NCI-H1105 (cell line): ENCODE measurements around the gene DHRS1.

ENCODE experiments used
- DNase-seq: peaks from one replicate; lab custom pipeline; 2025; lab: John Stamatoyannopoulos, UW

The DHRS1 gene

GRCh38 chr14:24262821-24263733, 36.5 kb downstream of the DHRS1 start, which contains the start of gene TGM1:
TSS of gene TGM1 (minus strand) at chr14:24263177. CDS start at chr14:24262352, 825 bp downstream.
- no peak for DNase-seq

- DNase-seq = no peak
Measured at GRCh38 chr14:24261969-24262327, 37.6 kb downstream of the DHRS1 start.

- DNase-seq = no peak
Measured at GRCh38 chr14:24261256-24261968, 38.2 kb downstream of the DHRS1 start.

- no peak for DNase-seq
Measured at GRCh38 chr14:24260780-24261157, 38.8 kb downstream of the DHRS1 start.

- DNase-seq = no peak
Measured at GRCh38 chr14:24260026-24260779, 39.4 kb downstream of the DHRS1 start.

- DNase-seq = no peak
Measured at GRCh38 chr14:24259282-24260025, 40.1 kb downstream of the DHRS1 start.

GRCh38 chr14:24258548-24259265, 40.9 kb downstream of the DHRS1 start:
- DNase-seq = no peak

GRCh38 chr14:24258119-24258518, 41.5 kb downstream of the DHRS1 start:
- DNase-seq = no peak

GRCh38 chr14:24256960-24257359, 42.6 kb downstream of the DHRS1 start:
- no peak for DNase-seq

- no peak for DNase-seq
Measured at GRCh38 chr14:24255931-24256711, 43.5 kb downstream of the DHRS1 start.

- no peak for DNase-seq
Measured at GRCh38 chr14:24255438-24255837, 44.1 kb downstream of the DHRS1 start.

GRCh38 chr14:24254630-24255392, 44.8 kb downstream of the DHRS1 start:
- DNase-seq = no peak

GRCh38 chr14:24253936-24254335, 45.6 kb downstream of the DHRS1 start:
- no peak for DNase-seq

GRCh38 chr14:24252289-24253124, 47.1 kb downstream of the DHRS1 start:
- DNase-seq = no peak

- DNase-seq = no peak
Measured at GRCh38 chr14:24251880-24252288, 47.7 kb downstream of the DHRS1 start.

GRCh38 chr14:24250354-24250753, 49.2 kb downstream of the DHRS1 start:
- DNase-seq = no peak

- no peak for DNase-seq
Measured at GRCh38 chr14:24249230-24250021, 50.2 kb downstream of the DHRS1 start.

GRCh38 chr14:24247422-24247821, 52.2 kb downstream of the DHRS1 start:
- no peak for DNase-seq
